HUES6 (cell line): Measurements from ENCODE around the gene UGT1A4.

Experiments
- H3K27ac ChIP-seq: 2 replicates; pipeline ENCODE4 v1.7.0; 2013; ENCODE audit warnings: low read depth, mild to moderate bottlenecking, low read length, inconsistent platforms
- H3K27me3 ChIP-seq: 2 replicates; pipeline ENCODE4 v1.6.1; 2013; ENCODE audit warnings: low read length; ENCODE audit not compliant: control insufficient read depth, insufficient read depth
- H3K36me3 ChIP-seq: 2 replicates; pipeline ENCODE4 v1.6.1; 2013; ENCODE audit warnings: low read length; ENCODE audit not compliant: control insufficient read depth, insufficient read depth
- H3K4me1 ChIP-seq: 2 replicates; pipeline ENCODE4 v1.6.1; 2013; ENCODE audit warnings: low read length; ENCODE audit not compliant: control insufficient read depth, insufficient read depth
- H3K4me3 ChIP-seq: 2 replicates; pipeline ENCODE4 v1.5.1; 2013; ENCODE audit warnings: low read depth, low read length
- H3K9ac ChIP-seq: one replicate; pipeline ENCODE4 v1.6.1; 2013; ENCODE audit warnings: mild to moderate bottlenecking, low read length
- H3K9me3 ChIP-seq: 2 replicates; pipeline ENCODE4 v1.6.1; 2013; ENCODE audit warnings: low read depth, low read length; ENCODE audit not compliant: control insufficient read depth, insufficient read depth

Gene UGT1A4

GRCh38 chr2:233793465-233794127 lies 75.1 kb downstream of the UGT1A4 start:
- Histone ChIP-seq H3K9me3 (no peaks in the 10 kb centered on the region), H3K27me3 (no peaks in the 10 kb centered on the region), H3K4me3 (no peak overlapping the region), H3K4me1 (no peaks in the 10 kb centered on the region), H3K36me3 (no peaks in the 10 kb centered on the region), H3K9ac (no peak overlapping the region), H3K27ac (no peak overlapping the region)

DNA sequence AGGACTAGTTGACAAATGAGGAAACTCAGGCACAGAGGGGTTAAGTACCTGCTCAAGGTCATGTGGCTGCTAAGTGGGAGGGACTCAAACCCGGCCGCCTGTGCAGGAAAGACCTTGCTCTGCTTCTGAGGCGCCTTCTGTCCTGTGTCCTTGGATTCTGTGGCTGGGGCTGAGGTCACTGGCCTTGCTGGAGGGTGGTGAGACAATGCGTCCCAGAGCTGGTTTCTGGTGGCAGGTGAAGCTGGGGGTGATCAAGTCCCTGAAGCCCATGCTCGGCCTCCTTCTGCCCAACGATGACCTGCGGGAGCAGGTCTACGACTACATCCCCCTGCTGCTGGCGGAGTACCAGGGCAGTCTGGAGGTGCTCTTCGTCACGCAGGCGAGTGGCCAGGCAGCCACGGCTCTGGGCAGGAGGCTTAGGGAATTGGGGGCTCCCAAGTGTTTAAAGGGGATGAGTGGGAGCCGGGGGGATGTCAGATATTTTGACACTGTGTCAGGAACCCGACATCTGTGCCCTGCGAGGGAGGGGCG lies 75.7 kb downstream of the UGT1A4 start:
- no peaks in the 10 kb centered on the region for H3K36me3 ChIP-seq
- H3K4me1 ChIP-seq: no peaks in the 10 kb centered on the region
- H3K9me3 ChIP-seq: no peaks in the 10 kb centered on the region
- no peak overlapping the region for H3K4me3 ChIP-seq
- no peaks in the 10 kb centered on the region for H3K27me3 ChIP-seq
- H3K27ac ChIP-seq: no peak overlapping the region
- H3K9ac ChIP-seq: no peak overlapping the region

GRCh38 chr2:233795735-233796171 lies 77.2 kb downstream of the UGT1A4 start:
- no peaks in the 10 kb centered on the region for H3K36me3 ChIP-seq
- no peak overlapping the region for H3K9ac ChIP-seq
- no peak overlapping the region for H3K27ac ChIP-seq
- H3K27me3 ChIP-seq: no peaks in the 10 kb centered on the region
- H3K4me3 ChIP-seq: no peak overlapping the region
- no peaks in the 10 kb centered on the region for H3K9me3 ChIP-seq
- no peaks in the 10 kb centered on the region for H3K4me1 ChIP-seq

DNA sequence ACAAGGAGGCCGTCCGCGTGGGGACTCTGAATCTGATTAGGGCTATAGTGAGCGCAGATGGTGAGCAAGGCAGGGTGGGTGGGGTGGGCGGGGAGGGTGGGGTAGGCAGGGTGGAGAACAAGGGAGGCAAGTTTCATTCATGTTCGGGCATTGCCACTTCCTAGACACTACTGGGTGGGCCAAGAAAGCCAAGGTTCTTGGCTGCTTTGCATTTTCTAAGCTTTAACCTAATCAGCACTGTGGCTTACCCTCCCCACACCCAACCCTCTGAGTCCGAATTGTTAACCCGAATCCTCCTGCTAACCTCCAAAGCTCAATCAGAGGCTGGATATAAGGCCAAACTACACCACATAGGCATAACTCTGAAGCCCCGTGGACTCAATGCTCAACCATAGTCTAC lies 77.7 kb downstream of the UGT1A4 start:
- no peak overlapping the region for H3K4me3 ChIP-seq
- H3K27me3 ChIP-seq: no peaks in the 10 kb centered on the region
- no peaks in the 10 kb centered on the region for H3K9me3 ChIP-seq
- no peak overlapping the region for H3K9ac ChIP-seq
- H3K4me1 ChIP-seq: no peaks in the 10 kb centered on the region
- H3K36me3 ChIP-seq: no peaks in the 10 kb centered on the region
- no peak overlapping the region for H3K27ac ChIP-seq

DNA sequence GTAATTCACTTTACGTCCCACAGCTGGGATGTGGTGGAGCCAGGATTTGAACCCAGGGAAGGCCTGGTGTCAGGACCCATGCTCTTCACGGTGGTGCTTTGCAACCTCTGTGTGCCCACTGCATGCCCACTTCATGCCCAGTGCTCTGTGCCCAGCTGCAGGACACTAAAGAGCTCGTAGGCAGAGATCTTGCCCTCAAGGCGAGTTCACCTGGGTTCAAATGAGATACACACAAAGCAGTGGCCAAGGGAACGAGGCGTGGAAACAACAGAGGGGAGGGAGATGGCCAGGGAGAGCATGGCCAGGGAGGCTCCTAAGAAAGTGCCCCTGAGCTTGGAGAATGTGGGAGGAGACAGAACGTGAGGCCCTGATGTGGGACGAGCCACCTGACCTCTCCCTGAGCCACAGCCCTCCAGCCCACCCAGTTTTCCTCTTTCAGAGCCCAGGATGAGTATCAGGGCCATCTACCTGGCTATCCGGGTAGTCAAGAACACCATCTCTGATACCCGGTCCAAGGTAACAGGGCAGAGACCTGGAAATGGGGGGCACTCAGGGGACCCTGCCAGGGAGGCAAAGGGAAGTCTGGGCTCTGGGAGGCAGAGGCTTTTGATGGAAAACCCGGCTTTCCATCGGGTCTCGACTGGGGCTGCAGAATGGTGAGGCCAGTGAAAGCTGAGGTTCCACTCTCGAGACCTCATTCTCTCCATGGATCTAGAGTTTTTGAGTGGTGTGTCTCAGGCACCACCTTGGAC lies 80.0 kb downstream of the UGT1A4 start:
- H3K4me3 ChIP-seq: no peak overlapping the region
- H3K9ac ChIP-seq: no peak overlapping the region
- no peaks in the 10 kb centered on the region for H3K36me3 ChIP-seq
- no peaks in the 10 kb centered on the region for H3K9me3 ChIP-seq
- 0 out of 2 replicates have a peak, but pooled peaks cover 2% of the 10 kb centered on the region for H3K27me3 ChIP-seq
- no peaks in the 10 kb centered on the region for H3K4me1 ChIP-seq
- no peak overlapping the region for H3K27ac ChIP-seq

GRCh38 chr2:233799087-233799665 lies 80.6 kb downstream of the UGT1A4 start:
- no peak overlapping the region for H3K4me3 ChIP-seq
- no peaks in the 10 kb centered on the region for H3K4me1 ChIP-seq
- 0 out of 2 replicates have a peak, but pooled peaks cover 2% of the 10 kb centered on the region for H3K27me3 ChIP-seq
- H3K27ac ChIP-seq: no peak overlapping the region
- H3K9ac ChIP-seq: no peak overlapping the region
- H3K9me3 ChIP-seq: no peaks in the 10 kb centered on the region
- no peaks in the 10 kb centered on the region for H3K36me3 ChIP-seq

DNA sequence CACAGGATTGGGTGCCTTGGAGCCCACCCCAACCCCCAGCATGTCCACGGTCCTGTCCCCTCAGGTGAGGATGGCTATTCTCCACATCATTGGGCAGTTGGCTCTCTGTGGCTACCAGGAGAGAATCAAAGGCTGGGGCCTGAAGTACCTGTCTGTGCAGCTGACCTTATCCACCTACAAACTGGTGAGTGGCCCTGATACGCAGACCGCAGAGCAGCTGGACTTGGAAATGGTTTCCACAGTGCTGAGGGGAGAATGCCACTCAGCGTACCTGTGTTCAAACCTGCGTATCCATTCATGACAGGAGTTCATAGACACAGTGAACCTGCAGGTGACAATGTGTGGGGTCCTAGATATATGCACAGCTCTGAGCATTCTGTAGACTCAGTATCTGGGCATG lies 81.2 kb downstream of the UGT1A4 start:
- Histone ChIP-seq H3K9me3 (no peaks in the 10 kb centered on the region), H3K27ac (no peak overlapping the region), H3K4me3 (no peak overlapping the region), H3K4me1 (no peaks in the 10 kb centered on the region), H3K9ac (no peak overlapping the region), H3K36me3 (no peaks in the 10 kb centered on the region), H3K27me3 (0 out of 2 replicates have a peak, but pooled peaks cover 2% of the 10 kb centered on the region)

GRCh38 chr2:233800208-233800607 lies 81.7 kb downstream of the UGT1A4 start:
- Histone ChIP-seq H3K27ac (no peak overlapping the region), H3K4me3 (no peak overlapping the region), H3K4me1 (no peaks in the 10 kb centered on the region), H3K9me3 (no peaks in the 10 kb centered on the region), H3K9ac (no peak overlapping the region), H3K27me3 (0 out of 2 replicates have a peak, but pooled peaks cover 2% of the 10 kb centered on the region), H3K36me3 (no peaks in the 10 kb centered on the region)

GRCh38 chr2:233801357-233802131 lies 83.0 kb downstream of the UGT1A4 start:
- Histone ChIP-seq H3K9ac (no peak overlapping the region), H3K4me1 (no peaks in the 10 kb centered on the region), H3K36me3 (no peaks in the 10 kb centered on the region), H3K27ac (no peak overlapping the region), H3K9me3 (no peaks in the 10 kb centered on the region), H3K4me3 (no peak overlapping the region), H3K27me3 (0 out of 2 replicates have a peak, but pooled peaks cover 2% of the 10 kb centered on the region)

DNA sequence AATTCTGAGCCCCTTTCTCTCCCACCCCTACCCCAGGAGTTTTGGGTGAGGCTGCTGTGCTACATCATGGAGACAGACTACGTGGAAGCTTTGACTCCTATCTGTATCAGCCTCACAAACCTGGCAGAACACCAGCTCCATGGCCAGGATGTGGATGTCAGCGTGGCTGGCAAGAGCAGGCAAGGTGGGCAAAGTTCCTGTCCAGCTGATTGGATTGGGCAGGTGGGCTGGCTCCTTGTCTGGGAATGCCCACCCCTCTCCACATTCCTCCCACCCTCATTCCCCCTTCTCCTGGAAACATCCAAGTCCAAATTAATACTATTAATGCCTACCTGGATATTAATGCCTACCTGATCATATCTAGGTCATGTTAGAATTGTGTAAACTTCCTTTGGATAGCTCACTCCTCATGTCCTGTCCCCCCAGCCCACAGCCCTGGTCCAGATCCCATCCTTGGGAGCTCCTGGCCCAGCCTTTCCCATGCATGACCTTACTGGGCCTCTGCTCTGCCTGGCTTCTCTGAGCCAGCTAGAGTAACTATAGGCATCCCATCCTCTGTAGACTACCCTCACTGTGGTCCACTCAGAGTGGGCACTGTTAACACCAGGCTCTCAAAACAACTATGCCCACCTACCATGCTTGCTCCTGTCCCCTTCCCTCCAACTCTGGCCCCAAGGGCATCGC lies 83.7 kb downstream of the UGT1A4 start:
- H3K27ac ChIP-seq: no peak overlapping the region
- H3K9me3 ChIP-seq: no peaks in the 10 kb centered on the region
- 0 out of 2 replicates have a peak, but pooled peaks cover 2% of the 10 kb centered on the region for H3K27me3 ChIP-seq
- no peaks in the 10 kb centered on the region for H3K36me3 ChIP-seq
- no peak overlapping the region for H3K4me3 ChIP-seq
- no peak overlapping the region for H3K9ac ChIP-seq
- H3K4me1 ChIP-seq: no peaks in the 10 kb centered on the region
